Fibroblast of lung (primary cell): ENCODE data around the gene CES2. TPM values are rescaled to one million over a fixed set of nuclear protein-coding genes. Genes with fewer than 3 reads are reported as not detected.
"Not testable (repeated sequence)": the region's sequence is repeated elsewhere in the genome, so short reads cannot be mapped to it uniquely, and the experiment has no call there.

Source experiments
- DNase-seq, 2 donors: peaks; one replicate each; pipeline versions ENCODE4 v3.0.0 to v3.0.0-alpha.2; 2010; ENCODE audit warnings: low read depth in 2 of 2
- H2AFZ ChIP-seq: 2 replicates; pipeline ENCODE4 v1.5.1; 2012; ENCODE audit warnings: low read length, control low read depth, inconsistent platforms
- H3K27ac ChIP-seq: 2 replicates; pipeline ENCODE4 v1.5.1; 2011; ENCODE audit warnings: low read length, control low read depth; ENCODE audit not compliant: insufficient read depth
- H3K27me3 ChIP-seq: 2 replicates; pipeline ENCODE4 v1.5.1; 2011; ENCODE audit warnings: mild to moderate bottlenecking, low read length; ENCODE audit not compliant: control insufficient read depth, insufficient read depth
- H3K36me3 ChIP-seq: 2 replicates; pipeline ENCODE4 v1.5.1; 2011; ENCODE audit warnings: low read length; ENCODE audit not compliant: control insufficient read depth, insufficient read depth
- H3K4me1 ChIP-seq: 2 replicates; pipeline ENCODE4 v1.5.1; 2011; ENCODE audit warnings: low read length; ENCODE audit not compliant: control insufficient read depth, insufficient read depth; ENCODE audit errors: extremely low read depth
- H3K4me2 ChIP-seq: 2 replicates; pipeline ENCODE4 v1.5.1; 2011; ENCODE audit warnings: low read length, control low read depth; ENCODE audit not compliant: insufficient read depth; ENCODE audit errors: extremely low read depth
- H3K4me3 ChIP-seq, 4 experiments: fragments of 200-600 bp in 1 of 4; sonication (generic) in 1 of 4; replicated peaks in 1 of 4; 2 replicates each; pipeline ENCODE4 v1.5.1; 2011 to 2016; ENCODE audit warnings: low read length in 4 of 4, low read depth in 3 of 4, mild to moderate bottlenecking in 3 of 4, control low read depth in 2 of 4, inconsistent platforms in 1 of 4, mixed read lengths in 1 of 4; ENCODE audit not compliant: insufficient read depth in 1 of 4; ENCODE audit errors: control extremely low read depth in 1 of 4
- H3K79me2 ChIP-seq: 2 replicates; pipeline ENCODE4 v1.5.1; 2012; ENCODE audit warnings: mild to moderate bottlenecking, low read length, inconsistent platforms; ENCODE audit not compliant: control insufficient read depth, insufficient read depth
- H3K9ac ChIP-seq: 2 replicates; pipeline ENCODE4 v1.5.1; 2011; ENCODE audit warnings: mild to moderate bottlenecking, low read length, control low read depth; ENCODE audit not compliant: insufficient read depth
- H3K9me3 ChIP-seq: 2 replicates; pipeline ENCODE4 v1.5.1; 2012; ENCODE audit warnings: low read depth, low read length; ENCODE audit not compliant: control insufficient read depth, insufficient read depth
- H4K20me1 ChIP-seq: 2 replicates; pipeline ENCODE4 v1.5.1; 2011; ENCODE audit warnings: low read length; ENCODE audit not compliant: control insufficient read depth, insufficient read depth; ENCODE audit errors: extremely low read depth
- EZH2 ChIP-seq: IDR thresholded peaks from 2 replicates; pipeline ENCODE4 v1.5.1; 2012; ENCODE audit warnings: low read length, control low read depth, mild to moderate bottlenecking; ENCODE audit errors: missing control alignments
- polyA plus RNA-seq, 2 donors: library from polyadenylated mRNA; depleted of rRNA in 1 of 2; stranded (reverse) in 1 of 2; unstranded in 1 of 2; fragments of >200 nt; gene quantifications; 2 replicates each; pipeline ENCODE4 v1.2.1, GENCODE V29; 2011 to 2012; ENCODE audit warnings: missing spikeins in 1 of 2
- total RNA-seq: library from RNA; depleted of rRNA; stranded (reverse); fragments of >200 nt; gene quantifications from 2 replicates; pipeline ENCODE4 v1.2.1, GENCODE V29; 2014
- TF ChIP-seq, protein P1 (sequence below), 2 donors: IDR thresholded peaks in 1 of 2; conservative IDR thresholded peaks in 1 of 2; 1 replicate in 1 of 2; 2 replicates in 1 of 2; pipeline ENCODE4 v1.5.1; 2011 to 2012; ENCODE audit warnings: low read length in 2 of 2, control low read depth in 1 of 2, inconsistent platforms in 1 of 2, low read depth in 1 of 2, mild to moderate bottlenecking in 1 of 2

CES2 gene
- total and polyA plus RNA-seq, 2 donors (not counting 1 experiment from before 2014, with no cell fraction given) = 22.9 to 47.6 TPM

- TF ChIP-seq EZH2 = no peak
- TF ChIP-seq, protein P1, sequence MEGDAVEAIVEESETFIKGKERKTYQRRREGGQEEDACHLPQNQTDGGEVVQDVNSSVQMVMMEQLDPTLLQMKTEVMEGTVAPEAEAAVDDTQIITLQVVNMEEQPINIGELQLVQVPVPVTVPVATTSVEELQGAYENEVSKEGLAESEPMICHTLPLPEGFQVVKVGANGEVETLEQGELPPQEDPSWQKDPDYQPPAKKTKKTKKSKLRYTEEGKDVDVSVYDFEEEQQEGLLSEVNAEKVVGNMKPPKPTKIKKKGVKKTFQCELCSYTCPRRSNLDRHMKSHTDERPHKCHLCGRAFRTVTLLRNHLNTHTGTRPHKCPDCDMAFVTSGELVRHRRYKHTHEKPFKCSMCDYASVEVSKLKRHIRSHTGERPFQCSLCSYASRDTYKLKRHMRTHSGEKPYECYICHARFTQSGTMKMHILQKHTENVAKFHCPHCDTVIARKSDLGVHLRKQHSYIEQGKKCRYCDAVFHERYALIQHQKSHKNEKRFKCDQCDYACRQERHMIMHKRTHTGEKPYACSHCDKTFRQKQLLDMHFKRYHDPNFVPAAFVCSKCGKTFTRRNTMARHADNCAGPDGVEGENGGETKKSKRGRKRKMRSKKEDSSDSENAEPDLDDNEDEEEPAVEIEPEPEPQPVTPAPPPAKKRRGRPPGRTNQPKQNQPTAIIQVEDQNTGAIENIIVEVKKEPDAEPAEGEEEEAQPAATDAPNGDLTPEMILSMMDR (conservative IDR thresholded peaks at IDR 0.05 in 1 of 2, IDR thresholded peaks at IDR 0.05 in 1 of 2; ENCODE audit: low read depth in 1 of 2, low read length in 2 of 2) = peak; percentile 87 to 94
Observed at GRCh38 chr16:66894948-66895688, 40.2 kb upstream of the CES2 start.

GRCh38 chr16:66895689-66895979 is 39.7 kb upstream of the CES2 start:
- no peak for DNase-seq
- no peaks in the 10 kb centered on the region for H4K20me1 ChIP-seq
- H3K4me1 ChIP-seq = peaks cover 16% of the 10 kb centered on the region
- no peak overlapping the region for H3K9ac ChIP-seq
- no peaks in the 10 kb centered on the region for H3K79me2 ChIP-seq
- TF ChIP-seq, protein P1 (conservative IDR thresholded peaks at IDR 0.05 in 1 of 2, IDR thresholded peaks at IDR 0.05 in 1 of 2; ENCODE audit: low read depth in 1 of 2, low read length in 2 of 2) = no peak
- no peak for TF ChIP-seq EZH2
- no peaks in the 10 kb centered on the region for H3K36me3 ChIP-seq
- H3K9me3 ChIP-seq = no peaks in the 10 kb centered on the region
- no peak overlapping the region for H3K4me3 ChIP-seq
- no peak overlapping the region for H3K4me2 ChIP-seq
- no peaks in the 10 kb centered on the region for H3K27me3 ChIP-seq
- H2AFZ ChIP-seq = no peak overlapping the region
- no peak overlapping the region for H3K27ac ChIP-seq

More at GRCh38 chr16:66894948-66895688, 40.2 kb upstream of the CES2 start:
- H3K4me3 ChIP-seq = no peak overlapping the region
- H3K4me2 ChIP-seq = no peak overlapping the region
- peaks cover 12% of the 10 kb centered on the region for H3K4me1 ChIP-seq
- H3K9me3 ChIP-seq = no peaks in the 10 kb centered on the region
- H3K9ac ChIP-seq = no peak overlapping the region
- no peak overlapping the region for H2AFZ ChIP-seq
- H3K36me3 ChIP-seq = no peaks in the 10 kb centered on the region
- peak; percentile 57 to 81 for DNase-seq
- H3K79me2 ChIP-seq = no peaks in the 10 kb centered on the region
- H3K27me3 ChIP-seq = no peaks in the 10 kb centered on the region
- H3K27ac ChIP-seq = no peak overlapping the region
- no peaks in the 10 kb centered on the region for H4K20me1 ChIP-seq

DNA sequence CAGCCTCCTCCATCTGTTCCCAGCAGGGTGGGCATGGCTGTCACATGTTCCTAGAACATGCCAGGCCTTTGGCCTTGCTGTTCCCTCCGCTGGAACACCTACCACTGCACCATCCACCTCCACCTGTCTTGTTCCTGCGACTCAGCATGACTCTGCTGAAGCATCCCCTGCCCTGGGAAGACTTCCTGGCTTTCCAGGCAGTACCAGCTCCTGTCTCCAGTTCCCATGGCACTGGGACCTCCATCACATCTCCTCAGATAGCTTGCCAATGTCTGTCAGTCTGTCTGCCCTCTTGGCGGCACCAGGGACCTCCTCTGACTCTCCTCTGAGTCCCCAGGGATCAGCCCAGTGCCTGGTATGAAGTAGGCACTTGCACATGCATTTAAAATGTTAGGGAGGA is 39.3 kb upstream of the CES2 start:
- no peaks in the 10 kb centered on the region for H3K79me2 ChIP-seq
- H3K27ac ChIP-seq = no peak overlapping the region
- H4K20me1 ChIP-seq = no peaks in the 10 kb centered on the region
- no peaks in the 10 kb centered on the region for H3K36me3 ChIP-seq
- H3K27me3 ChIP-seq = no peaks in the 10 kb centered on the region
- H3K4me3 ChIP-seq = no peak overlapping the region
- no peak overlapping the region for H2AFZ ChIP-seq
- no peak for TF ChIP-seq EZH2
- TF ChIP-seq, protein P1 (conservative IDR thresholded peaks at IDR 0.05 in 1 of 2, IDR thresholded peaks at IDR 0.05 in 1 of 2; ENCODE audit: low read depth in 1 of 2, low read length in 2 of 2) = no peak
- no peak overlapping the region for H3K9ac ChIP-seq
- H3K9me3 ChIP-seq = no peaks in the 10 kb centered on the region
- peaks cover 20% of the 10 kb centered on the region for H3K4me1 ChIP-seq
- no peak for DNase-seq
- no peak overlapping the region for H3K4me2 ChIP-seq

DNA sequence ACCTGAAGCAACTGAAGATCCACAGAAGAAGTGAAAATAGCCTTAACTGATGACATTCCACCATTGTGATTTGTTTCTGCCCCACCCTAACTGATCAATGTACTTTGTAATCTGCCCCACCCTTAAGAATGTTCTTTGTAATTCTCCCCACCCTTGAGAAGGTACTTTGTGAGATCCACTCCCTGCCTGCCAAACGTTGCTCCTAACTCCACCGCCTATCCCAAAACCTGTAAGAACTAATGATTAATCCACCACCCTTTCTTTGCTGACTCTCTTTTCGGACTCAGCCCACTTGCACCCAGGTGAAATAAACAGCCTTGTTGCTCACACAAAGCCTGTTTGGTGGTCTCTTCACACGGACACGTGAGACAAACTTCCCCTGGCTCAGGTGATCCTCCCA is 38.6 kb upstream of the CES2 start:
- H3K9me3 ChIP-seq, H3K27ac ChIP-seq, H3K9ac ChIP-seq, H2AFZ ChIP-seq, H3K27me3 ChIP-seq, H3K4me2 ChIP-seq, DNase-seq, H3K79me2 ChIP-seq, H4K20me1 ChIP-seq, H3K36me3 ChIP-seq, H3K4me3 ChIP-seq: not testable (repeated sequence)
- H3K4me1 ChIP-seq = peaks cover 21% of the 10 kb centered on the region
